ENCODE data around the gene SPTBN5. TPM values are rescaled to one million over a fixed set of nuclear protein-coding genes. Genes with fewer than 3 reads are reported as not detected.

The SPTBN5 gene
- total and polyA plus RNA-seq, 2 experiments from 2014 or later = 0.57 to 1.1 TPM

DNA sequence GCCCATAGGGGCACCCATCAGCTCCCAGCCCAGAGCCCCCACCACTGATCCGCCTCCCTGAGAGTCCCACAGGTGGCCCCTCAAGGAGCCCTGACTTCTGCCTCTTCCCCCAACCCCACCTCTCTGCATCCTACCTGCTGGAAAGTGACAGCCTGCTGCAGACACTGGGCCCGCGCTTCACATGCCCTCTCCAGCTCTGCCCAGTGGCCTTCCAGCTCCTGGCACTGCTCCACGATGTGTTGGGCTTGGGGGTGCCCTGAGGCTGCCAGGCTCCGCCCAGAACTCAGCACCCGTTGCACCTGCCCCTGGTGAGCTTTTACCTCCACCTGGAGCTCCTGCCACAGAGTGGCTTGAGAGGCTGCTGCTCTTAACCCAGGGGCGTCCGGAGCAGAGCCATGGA is 20.1 kb downstream of the SPTBN5 start:
- Mint-ChIP-seq H3K36me3 (ENCODE audit: low read depth) (no peaks in the 10 kb centered on the region; the same call in 2 of the 3 replicates), H3K9me3 (no peaks in the 10 kb centered on the region), H3K4me1 (no peaks in the 10 kb centered on the region; the same call in 2 of the 3 replicates), H3K27me3 (ENCODE audit: insufficient read depth, low read depth, poor library complexity) (peaks cover 16% of the 10 kb centered on the region), H3K4me3 (no peak overlapping the region), H3K27ac (no peak overlapping the region)
- Histone ChIP-seq H3K27me3 (ENCODE audit: insufficient read depth) (no peaks in the 10 kb centered on the region), H3K4me1 (ENCODE audit: insufficient read depth) (no peaks in the 10 kb centered on the region), H3K79me2 (replicated peaks; ENCODE audit: insufficient read depth) (no peaks in the 10 kb centered on the region), H3K27ac (ENCODE audit: low read depth) (no peak overlapping the region), H3F3A (replicated peaks; ENCODE audit: low read depth) (no peaks in the 10 kb centered on the region), H3K4me3 (no peak overlapping the region), H3K9me2 (ENCODE audit: insufficient read depth) (no peaks in the 10 kb centered on the region), H3K4me2 (no peak overlapping the region), H3K36me3 (ENCODE audit: insufficient read depth) (no peaks in the 10 kb centered on the region), H2AFZ (no peak overlapping the region), H4K20me1 (replicated peaks; ENCODE audit: insufficient read depth) (no peaks in the 10 kb centered on the region)
- DNase-seq (ENCODE audit: low spot score) = no peak
- no peak for TF ChIP-seq POLR2AphosphoS5 (IDR thresholded peaks at IDR 0.05; ENCODE audit: low read depth)
- TF ChIP-seq JUNB (IDR thresholded peaks at IDR 0.05; ENCODE audit: unreplicated experiment) = no peak
- no peak for TF ChIP-seq NANOG (IDR thresholded peaks at IDR 0.05; ENCODE audit: borderline replicate concordance)
- TF ChIP-seq, protein P1, sequence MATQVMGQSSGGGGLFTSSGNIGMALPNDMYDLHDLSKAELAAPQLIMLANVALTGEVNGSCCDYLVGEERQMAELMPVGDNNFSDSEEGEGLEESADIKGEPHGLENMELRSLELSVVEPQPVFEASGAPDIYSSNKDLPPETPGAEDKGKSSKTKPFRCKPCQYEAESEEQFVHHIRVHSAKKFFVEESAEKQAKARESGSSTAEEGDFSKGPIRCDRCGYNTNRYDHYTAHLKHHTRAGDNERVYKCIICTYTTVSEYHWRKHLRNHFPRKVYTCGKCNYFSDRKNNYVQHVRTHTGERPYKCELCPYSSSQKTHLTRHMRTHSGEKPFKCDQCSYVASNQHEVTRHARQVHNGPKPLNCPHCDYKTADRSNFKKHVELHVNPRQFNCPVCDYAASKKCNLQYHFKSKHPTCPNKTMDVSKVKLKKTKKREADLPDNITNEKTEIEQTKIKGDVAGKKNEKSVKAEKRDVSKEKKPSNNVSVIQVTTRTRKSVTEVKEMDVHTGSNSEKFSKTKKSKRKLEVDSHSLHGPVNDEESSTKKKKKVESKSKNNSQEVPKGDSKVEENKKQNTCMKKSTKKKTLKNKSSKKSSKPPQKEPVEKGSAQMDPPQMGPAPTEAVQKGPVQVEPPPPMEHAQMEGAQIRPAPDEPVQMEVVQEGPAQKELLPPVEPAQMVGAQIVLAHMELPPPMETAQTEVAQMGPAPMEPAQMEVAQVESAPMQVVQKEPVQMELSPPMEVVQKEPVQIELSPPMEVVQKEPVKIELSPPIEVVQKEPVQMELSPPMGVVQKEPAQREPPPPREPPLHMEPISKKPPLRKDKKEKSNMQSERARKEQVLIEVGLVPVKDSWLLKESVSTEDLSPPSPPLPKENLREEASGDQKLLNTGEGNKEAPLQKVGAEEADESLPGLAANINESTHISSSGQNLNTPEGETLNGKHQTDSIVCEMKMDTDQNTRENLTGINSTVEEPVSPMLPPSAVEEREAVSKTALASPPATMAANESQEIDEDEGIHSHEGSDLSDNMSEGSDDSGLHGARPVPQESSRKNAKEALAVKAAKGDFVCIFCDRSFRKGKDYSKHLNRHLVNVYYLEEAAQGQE (IDR thresholded peaks at IDR 0.05; ENCODE audit: unreplicated experiment) = no peak
- no peak for TF ChIP-seq CREB1 (CRISPR knock-in tag; IDR thresholded peaks at IDR 0.05; ENCODE audit: low read depth)
- TF ChIP-seq EZH2 (IDR thresholded peaks at IDR 0.05; ENCODE audit: low read depth, unreplicated experiment) = no peak
- TF ChIP-seq ZNF331 (CRISPR knock-in tag; IDR thresholded peaks at IDR 0.05; ENCODE audit: low read depth) = no peak
- TF ChIP-seq STAT1 (IDR thresholded peaks at IDR 0.05; ENCODE audit: unreplicated experiment) = no peak
- no peak for TF ChIP-seq ZNF114 (CRISPR knock-in tag; IDR thresholded peaks at IDR 0.05)
- TF ChIP-seq, protein P2, sequence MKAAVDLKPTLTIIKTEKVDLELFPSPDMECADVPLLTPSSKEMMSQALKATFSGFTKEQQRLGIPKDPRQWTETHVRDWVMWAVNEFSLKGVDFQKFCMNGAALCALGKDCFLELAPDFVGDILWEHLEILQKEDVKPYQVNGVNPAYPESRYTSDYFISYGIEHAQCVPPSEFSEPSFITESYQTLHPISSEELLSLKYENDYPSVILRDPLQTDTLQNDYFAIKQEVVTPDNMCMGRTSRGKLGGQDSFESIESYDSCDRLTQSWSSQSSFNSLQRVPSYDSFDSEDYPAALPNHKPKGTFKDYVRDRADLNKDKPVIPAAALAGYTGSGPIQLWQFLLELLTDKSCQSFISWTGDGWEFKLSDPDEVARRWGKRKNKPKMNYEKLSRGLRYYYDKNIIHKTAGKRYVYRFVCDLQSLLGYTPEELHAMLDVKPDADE (IDR thresholded peaks at IDR 0.05) = no peak
- TF ChIP-seq, protein P3, sequence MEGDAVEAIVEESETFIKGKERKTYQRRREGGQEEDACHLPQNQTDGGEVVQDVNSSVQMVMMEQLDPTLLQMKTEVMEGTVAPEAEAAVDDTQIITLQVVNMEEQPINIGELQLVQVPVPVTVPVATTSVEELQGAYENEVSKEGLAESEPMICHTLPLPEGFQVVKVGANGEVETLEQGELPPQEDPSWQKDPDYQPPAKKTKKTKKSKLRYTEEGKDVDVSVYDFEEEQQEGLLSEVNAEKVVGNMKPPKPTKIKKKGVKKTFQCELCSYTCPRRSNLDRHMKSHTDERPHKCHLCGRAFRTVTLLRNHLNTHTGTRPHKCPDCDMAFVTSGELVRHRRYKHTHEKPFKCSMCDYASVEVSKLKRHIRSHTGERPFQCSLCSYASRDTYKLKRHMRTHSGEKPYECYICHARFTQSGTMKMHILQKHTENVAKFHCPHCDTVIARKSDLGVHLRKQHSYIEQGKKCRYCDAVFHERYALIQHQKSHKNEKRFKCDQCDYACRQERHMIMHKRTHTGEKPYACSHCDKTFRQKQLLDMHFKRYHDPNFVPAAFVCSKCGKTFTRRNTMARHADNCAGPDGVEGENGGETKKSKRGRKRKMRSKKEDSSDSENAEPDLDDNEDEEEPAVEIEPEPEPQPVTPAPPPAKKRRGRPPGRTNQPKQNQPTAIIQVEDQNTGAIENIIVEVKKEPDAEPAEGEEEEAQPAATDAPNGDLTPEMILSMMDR (conservative IDR thresholded peaks at IDR 0.05; ENCODE audit: low read depth in 2 of 2) = no peak
- TF ChIP-seq EZH2phosphoT487 (IDR thresholded peaks at IDR 0.05; ENCODE audit: unreplicated experiment) = no peak
- TF ChIP-seq, protein P4, sequence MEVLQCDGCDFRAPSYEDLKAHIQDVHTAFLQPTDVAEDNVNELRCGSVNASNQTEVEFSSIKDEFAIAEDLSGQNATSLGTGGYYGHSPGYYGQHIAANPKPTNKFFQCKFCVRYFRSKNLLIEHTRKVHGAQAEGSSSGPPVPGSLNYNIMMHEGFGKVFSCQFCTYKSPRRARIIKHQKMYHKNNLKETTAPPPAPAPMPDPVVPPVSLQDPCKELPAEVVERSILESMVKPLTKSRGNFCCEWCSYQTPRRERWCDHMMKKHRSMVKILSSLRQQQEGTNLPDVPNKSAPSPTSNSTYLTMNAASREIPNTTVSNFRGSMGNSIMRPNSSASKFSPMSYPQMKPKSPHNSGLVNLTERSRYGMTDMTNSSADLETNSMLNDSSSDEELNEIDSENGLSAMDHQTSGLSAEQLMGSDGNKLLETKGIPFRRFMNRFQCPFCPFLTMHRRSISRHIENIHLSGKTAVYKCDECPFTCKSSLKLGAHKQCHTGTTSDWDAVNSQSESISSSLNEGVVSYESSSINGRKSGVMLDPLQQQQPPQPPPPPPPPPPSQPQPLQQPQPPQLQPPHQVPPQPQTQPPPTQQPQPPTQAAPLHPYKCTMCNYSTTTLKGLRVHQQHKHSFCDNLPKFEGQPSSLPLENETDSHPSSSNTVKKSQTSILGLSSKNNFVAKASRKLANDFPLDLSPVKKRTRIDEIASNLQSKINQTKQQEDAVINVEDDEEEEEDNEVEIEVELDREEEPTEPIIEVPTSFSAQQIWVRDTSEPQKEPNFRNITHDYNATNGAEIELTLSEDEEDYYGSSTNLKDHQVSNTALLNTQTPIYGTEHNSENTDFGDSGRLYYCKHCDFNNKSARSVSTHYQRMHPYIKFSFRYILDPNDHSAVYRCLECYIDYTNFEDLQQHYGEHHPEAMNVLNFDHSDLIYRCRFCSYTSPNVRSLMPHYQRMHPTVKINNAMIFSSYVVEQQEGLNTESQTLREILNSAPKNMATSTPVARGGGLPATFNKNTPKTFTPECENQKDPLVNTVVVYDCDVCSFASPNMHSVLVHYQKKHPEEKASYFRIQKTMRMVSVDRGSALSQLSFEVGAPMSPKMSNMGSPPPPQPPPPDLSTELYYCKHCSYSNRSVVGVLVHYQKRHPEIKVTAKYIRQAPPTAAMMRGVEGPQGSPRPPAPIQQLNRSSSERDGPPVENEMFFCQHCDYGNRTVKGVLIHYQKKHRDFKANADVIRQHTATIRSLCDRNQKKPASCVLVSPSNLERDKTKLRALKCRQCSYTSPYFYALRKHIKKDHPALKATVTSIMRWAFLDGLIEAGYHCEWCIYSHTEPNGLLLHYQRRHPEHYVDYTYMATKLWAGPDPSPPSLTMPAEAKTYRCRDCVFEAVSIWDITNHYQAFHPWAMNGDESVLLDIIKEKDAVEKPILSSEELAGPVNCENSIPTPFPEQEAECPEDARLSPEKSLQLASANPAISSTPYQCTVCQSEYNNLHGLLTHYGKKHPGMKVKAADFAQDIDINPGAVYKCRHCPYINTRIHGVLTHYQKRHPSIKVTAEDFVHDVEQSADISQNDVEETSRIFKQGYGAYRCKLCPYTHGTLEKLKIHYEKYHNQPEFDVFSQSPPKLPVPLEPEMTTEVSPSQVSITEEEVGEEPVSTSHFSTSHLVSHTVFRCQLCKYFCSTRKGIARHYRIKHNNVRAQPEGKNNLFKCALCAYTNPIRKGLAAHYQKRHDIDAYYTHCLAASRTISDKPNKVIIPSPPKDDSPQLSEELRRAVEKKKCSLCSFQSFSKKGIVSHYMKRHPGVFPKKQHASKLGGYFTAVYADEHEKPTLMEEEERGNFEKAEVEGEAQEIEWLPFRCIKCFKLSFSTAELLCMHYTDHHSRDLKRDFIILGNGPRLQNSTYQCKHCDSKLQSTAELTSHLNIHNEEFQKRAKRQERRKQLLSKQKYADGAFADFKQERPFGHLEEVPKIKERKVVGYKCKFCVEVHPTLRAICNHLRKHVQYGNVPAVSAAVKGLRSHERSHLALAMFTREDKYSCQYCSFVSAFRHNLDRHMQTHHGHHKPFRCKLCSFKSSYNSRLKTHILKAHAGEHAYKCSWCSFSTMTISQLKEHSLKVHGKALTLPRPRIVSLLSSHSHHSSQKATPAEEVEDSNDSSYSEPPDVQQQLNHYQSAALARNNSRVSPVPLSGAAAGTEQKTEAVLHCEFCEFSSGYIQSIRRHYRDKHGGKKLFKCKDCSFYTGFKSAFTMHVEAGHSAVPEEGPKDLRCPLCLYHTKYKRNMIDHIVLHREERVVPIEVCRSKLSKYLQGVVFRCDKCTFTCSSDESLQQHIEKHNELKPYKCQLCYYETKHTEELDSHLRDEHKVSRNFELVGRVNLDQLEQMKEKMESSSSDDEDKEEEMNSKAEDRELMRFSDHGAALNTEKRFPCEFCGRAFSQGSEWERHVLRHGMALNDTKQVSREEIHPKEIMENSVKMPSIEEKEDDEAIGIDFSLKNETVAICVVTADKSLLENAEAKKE (CRISPR knock-in tag; IDR thresholded peaks at IDR 0.05) = no peak
- no peak for ATAC-seq
